OCI-LY7 (cell line): ENCODE measurements around the gene MPV17L2.

Source experiments
- EZH2phosphoT487 ChIP-seq: fragments of 200-600 bp; sonication (generic); IDR thresholded peaks from 2 replicates; pipeline ENCODE4 v1.6.1; 2018; ENCODE audit warnings: low read depth, borderline replicate concordance, mild to moderate bottlenecking, mixed run types, antibody characterized with exemption, low read length, moderate library complexity, mixed read lengths
- TF ChIP-seq, protein P1 (sequence below): fragments of 200-600 bp; sonication (generic); conservative IDR thresholded peaks from 2 replicates; pipeline ENCODE4 v1.5.1; 2014; ENCODE audit warnings: mild to moderate bottlenecking, antibody characterized with exemption, low read length, moderate library complexity, mixed read lengths

DNA sequence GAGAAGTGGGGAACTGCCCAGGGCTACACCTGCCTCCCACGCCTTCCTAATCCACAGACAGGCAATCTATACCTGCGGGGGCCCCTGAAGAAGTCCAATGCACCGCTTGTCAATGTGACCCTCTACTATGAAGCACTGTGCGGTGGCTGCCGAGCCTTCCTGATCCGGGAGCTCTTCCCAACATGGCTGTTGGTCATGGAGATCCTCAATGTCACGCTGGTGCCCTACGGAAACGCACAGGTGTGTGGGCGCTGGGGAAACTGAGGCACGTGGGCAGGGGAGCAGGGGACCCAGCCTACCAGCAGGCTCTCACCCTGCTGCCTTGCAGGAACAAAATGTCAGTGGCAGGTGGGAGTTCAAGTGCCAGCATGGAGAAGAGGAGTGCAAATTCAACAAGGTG, 18.0 kb upstream of the MPV17L2 start:
- TF ChIP-seq, protein P1, sequence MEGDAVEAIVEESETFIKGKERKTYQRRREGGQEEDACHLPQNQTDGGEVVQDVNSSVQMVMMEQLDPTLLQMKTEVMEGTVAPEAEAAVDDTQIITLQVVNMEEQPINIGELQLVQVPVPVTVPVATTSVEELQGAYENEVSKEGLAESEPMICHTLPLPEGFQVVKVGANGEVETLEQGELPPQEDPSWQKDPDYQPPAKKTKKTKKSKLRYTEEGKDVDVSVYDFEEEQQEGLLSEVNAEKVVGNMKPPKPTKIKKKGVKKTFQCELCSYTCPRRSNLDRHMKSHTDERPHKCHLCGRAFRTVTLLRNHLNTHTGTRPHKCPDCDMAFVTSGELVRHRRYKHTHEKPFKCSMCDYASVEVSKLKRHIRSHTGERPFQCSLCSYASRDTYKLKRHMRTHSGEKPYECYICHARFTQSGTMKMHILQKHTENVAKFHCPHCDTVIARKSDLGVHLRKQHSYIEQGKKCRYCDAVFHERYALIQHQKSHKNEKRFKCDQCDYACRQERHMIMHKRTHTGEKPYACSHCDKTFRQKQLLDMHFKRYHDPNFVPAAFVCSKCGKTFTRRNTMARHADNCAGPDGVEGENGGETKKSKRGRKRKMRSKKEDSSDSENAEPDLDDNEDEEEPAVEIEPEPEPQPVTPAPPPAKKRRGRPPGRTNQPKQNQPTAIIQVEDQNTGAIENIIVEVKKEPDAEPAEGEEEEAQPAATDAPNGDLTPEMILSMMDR, result no peak
- no peak for TF ChIP-seq EZH2phosphoT487
